ENCODE data around the gene GPSM1.

GRCh38 chr9:136303825-136304416 lies 23.4 kb upstream of the GPSM1 start, which contains the start of gene CCDC187:
- TF ChIP-seq RAD21 (IDR thresholded peaks at IDR 0.05; ENCODE audit: low read depth) (no peak), TAF1 (IDR thresholded peaks at IDR 0.05; ENCODE audit: low read depth) (no peak), USF1 (IDR thresholded peaks at IDR 0.05) (no peak), EP300 (IDR thresholded peaks at IDR 0.05; ENCODE audit: borderline replicate concordance) (no peak), CEBPB (IDR thresholded peaks at IDR 0.05) (no peak), YY1 (IDR thresholded peaks at IDR 0.05; ENCODE audit: low read depth) (no peak), MAX (IDR thresholded peaks at IDR 0.05) (no peak)
